BE2C (cell line): ENCODE data around the gene LRMDA.

Experiments
- DNase-seq: peaks from one replicate; pipeline ENCODE4 v3.0.0-alpha.2; 2020
- H3K27me3 ChIP-seq: fragments of 250-450 bp; sonication (Bioruptor Pico); 2 replicates; pipeline ENCODE4 v1.5.1; 2020; ENCODE audit warnings: mild to moderate bottlenecking
- H3K36me3 ChIP-seq: fragments of 250-450 bp; sonication (Bioruptor Pico); 2 replicates; pipeline ENCODE4 v1.5.1; 2020; ENCODE audit warnings: mild to moderate bottlenecking
- H3K4me1 ChIP-seq: fragments of 250-450 bp; sonication (Bioruptor Pico); 2 replicates; pipeline ENCODE4 v1.5.1; 2020
- H3K4me3 ChIP-seq: 2 replicates; pipeline ENCODE4 v1.5.1; 2011; ENCODE audit warnings: low read depth, low read length
- H3K9me3 ChIP-seq: fragments of 250-450 bp; sonication (Bioruptor Pico); 2 replicates; pipeline ENCODE4 v1.5.1; 2020
- CTCF ChIP-seq: IDR thresholded peaks from 2 replicates; pipeline ENCODE4 v1.5.1; 2012; ENCODE audit warnings: mild to moderate bottlenecking, low read depth, low read length

Gene LRMDA

GRCh38 chr10:75694790-75695189 lies 263.4 kb downstream of the LRMDA start:
- Histone ChIP-seq H3K36me3 (no peaks in the 10 kb centered on the region), H3K9me3 (no peaks in the 10 kb centered on the region), H3K27me3 (no peaks in the 10 kb centered on the region), H3K4me1 (no peaks in the 10 kb centered on the region), H3K4me3 (no peak overlapping the region)
- no peak for TF ChIP-seq CTCF
- no peak for DNase-seq

- Histone ChIP-seq H3K36me3 (no peaks in the 10 kb centered on the region), H3K4me3 (no peak overlapping the region), H3K9me3 (no peaks in the 10 kb centered on the region), H3K4me1 (no peaks in the 10 kb centered on the region), H3K27me3 (no peaks in the 10 kb centered on the region)
- no peak for TF ChIP-seq CTCF
- no peak for DNase-seq
Observed at GRCh38 chr10:75695994-75696393, 264.6 kb downstream of the LRMDA start.

- no peaks in the 10 kb centered on the region for H3K4me1 ChIP-seq
- no peak for DNase-seq
- no peaks in the 10 kb centered on the region for H3K27me3 ChIP-seq
- TF ChIP-seq CTCF: no peak
- no peaks in the 10 kb centered on the region for H3K9me3 ChIP-seq
- H3K36me3 ChIP-seq: no peaks in the 10 kb centered on the region
- H3K4me3 ChIP-seq: no peak overlapping the region
Observed at GRCh38 chr10:75696536-75696935, 265.1 kb downstream of the LRMDA start.

- H3K36me3 ChIP-seq: no peaks in the 10 kb centered on the region
- H3K27me3 ChIP-seq: no peaks in the 10 kb centered on the region
- no peak overlapping the region for H3K4me3 ChIP-seq
- no peak for TF ChIP-seq CTCF
- no peaks in the 10 kb centered on the region for H3K9me3 ChIP-seq
- no peak for DNase-seq
- no peaks in the 10 kb centered on the region for H3K4me1 ChIP-seq
Observed at GRCh38 chr10:75703191-75703854, 271.9 kb downstream of the LRMDA start.

GRCh38 chr10:75705426-75705825 lies 274.0 kb downstream of the LRMDA start:
- Histone ChIP-seq H3K27me3 (no peaks in the 10 kb centered on the region), H3K4me1 (no peaks in the 10 kb centered on the region), H3K9me3 (no peaks in the 10 kb centered on the region), H3K4me3 (no peak overlapping the region), H3K36me3 (no peaks in the 10 kb centered on the region)
- no peak for DNase-seq
- TF ChIP-seq CTCF: no peak

GRCh38 chr10:75707080-75707840 lies 275.8 kb downstream of the LRMDA start:
- DNase-seq: no peak

More at GRCh38 chr10:75707080-75707840, 275.8 kb downstream of the LRMDA start:
- Histone ChIP-seq H3K36me3 (no peaks in the 10 kb centered on the region), H3K4me3 (no peak overlapping the region), H3K4me1 (no peaks in the 10 kb centered on the region), H3K27me3 (no peaks in the 10 kb centered on the region), H3K9me3 (no peaks in the 10 kb centered on the region)
- TF ChIP-seq CTCF: no peak
